Mucosa of rectum (tissue), 2 donors: ENCODE data around the gene ALK.

ENCODE experiments used
- H3K27ac ChIP-seq, 2 donors: one replicate each; pipeline ENCODE4 v1.7.0; 2013; ENCODE audit warnings: inconsistent platforms in 2 of 2, low read depth in 2 of 2, low read length in 2 of 2
- H3K27me3 ChIP-seq, 2 donors: one replicate each; pipeline ENCODE4 v1.7.0; 2013; ENCODE audit warnings: low read length in 2 of 2; ENCODE audit not compliant: control insufficient read depth in 2 of 2, insufficient read depth in 2 of 2
- H3K36me3 ChIP-seq, 2 donors: one replicate each; pipeline ENCODE4 v1.7.0; 2013; ENCODE audit warnings: low read length in 2 of 2; ENCODE audit not compliant: control insufficient read depth in 2 of 2, insufficient read depth in 2 of 2
- H3K4me1 ChIP-seq, 2 donors: one replicate each; pipeline ENCODE4 v1.7.0; 2013; ENCODE audit warnings: low read length in 2 of 2, mild to moderate bottlenecking in 1 of 2; ENCODE audit not compliant: control insufficient read depth in 2 of 2, insufficient read depth in 2 of 2
- H3K4me3 ChIP-seq, 2 donors: one replicate each; pipeline ENCODE4 v1.7.0; 2013; ENCODE audit warnings: low read length in 2 of 2
- H3K9ac ChIP-seq, 2 donors: one replicate each; pipeline ENCODE4 v1.7.0; 2013; ENCODE audit warnings: low read length in 2 of 2, low read depth in 1 of 2, mild to moderate bottlenecking in 1 of 2
- H3K9me3 ChIP-seq, 2 donors: one replicate each; pipeline ENCODE4 v1.7.0; 2013; ENCODE audit warnings: low read length in 2 of 2; ENCODE audit not compliant: control insufficient read depth in 2 of 2
- donor health status: healthy.
- donor health status: Normal muscosa, but diverticular disease.

Gene ALK

GRCh38 chr2:29433920-29434319, 487.5 kb downstream of the ALK start:
- no peaks in the 10 kb centered on the region for H3K9me3 ChIP-seq
- no peaks in the 10 kb centered on the region for H3K36me3 ChIP-seq
- no peak overlapping the region for H3K9ac ChIP-seq
- H3K4me1 ChIP-seq, result no peaks in the 10 kb centered on the region
- H3K4me3 ChIP-seq, result no peak overlapping the region
- no peaks in the 10 kb centered on the region for H3K27me3 ChIP-seq
- H3K27ac ChIP-seq, result no peak overlapping the region

DNA sequence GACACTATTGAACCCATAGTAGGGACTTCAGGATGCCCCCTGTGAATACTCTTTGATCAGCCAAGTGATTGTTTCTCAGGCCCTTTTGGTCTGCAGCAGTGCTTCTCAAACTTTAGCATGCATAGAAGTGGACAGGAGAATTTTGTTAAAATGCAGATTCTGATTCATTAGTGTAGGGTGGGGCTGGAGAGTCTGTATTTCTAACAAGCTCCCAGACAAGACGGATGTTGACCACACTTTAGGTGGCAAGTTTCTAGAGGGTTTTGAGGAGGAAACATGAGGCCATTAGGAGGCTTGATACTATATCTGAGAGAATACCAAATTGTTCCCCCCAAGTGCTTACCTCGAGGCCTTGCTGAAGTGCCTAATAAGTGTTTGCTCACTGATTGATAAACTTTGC, 488.3 kb downstream of the ALK start:
- no peaks in the 10 kb centered on the region for H3K27me3 ChIP-seq
- no peak overlapping the region for H3K27ac ChIP-seq
- H3K9ac ChIP-seq, result no peak overlapping the region
- H3K9me3 ChIP-seq, result no peaks in the 10 kb centered on the region
- H3K36me3 ChIP-seq, result no peaks in the 10 kb centered on the region
- H3K4me1 ChIP-seq, result no peaks in the 10 kb centered on the region
- no peak overlapping the region for H3K4me3 ChIP-seq

- Histone ChIP-seq H3K4me1 (no peaks in the 10 kb centered on the region), H3K27ac (no peak overlapping the region), H3K36me3 (no peaks in the 10 kb centered on the region), H3K9ac (no peak overlapping the region), H3K9me3 (no peaks in the 10 kb centered on the region), H3K4me3 (no peak overlapping the region), H3K27me3 (no peaks in the 10 kb centered on the region)
Measured at GRCh38 chr2:29431485-29431884, 489.9 kb downstream of the ALK start.

- H3K27me3 ChIP-seq, result no peaks in the 10 kb centered on the region
- H3K36me3 ChIP-seq, result no peaks in the 10 kb centered on the region
- H3K4me1 ChIP-seq, result no peaks in the 10 kb centered on the region
- H3K9me3 ChIP-seq, result no peaks in the 10 kb centered on the region
- H3K27ac ChIP-seq, result no peak overlapping the region
- no peak overlapping the region for H3K4me3 ChIP-seq
- no peak overlapping the region for H3K9ac ChIP-seq
Measured at GRCh38 chr2:29430382-29431112, 490.8 kb downstream of the ALK start.

- Histone ChIP-seq H3K4me1 (no peaks in the 10 kb centered on the region), H3K27ac (no peak overlapping the region), H3K9me3 (no peaks in the 10 kb centered on the region), H3K9ac (no peak overlapping the region), H3K36me3 (no peaks in the 10 kb centered on the region), H3K4me3 (no peak overlapping the region), H3K27me3 (no peaks in the 10 kb centered on the region)
Measured at GRCh38 chr2:29426354-29426753, 495.0 kb downstream of the ALK start.

DNA sequence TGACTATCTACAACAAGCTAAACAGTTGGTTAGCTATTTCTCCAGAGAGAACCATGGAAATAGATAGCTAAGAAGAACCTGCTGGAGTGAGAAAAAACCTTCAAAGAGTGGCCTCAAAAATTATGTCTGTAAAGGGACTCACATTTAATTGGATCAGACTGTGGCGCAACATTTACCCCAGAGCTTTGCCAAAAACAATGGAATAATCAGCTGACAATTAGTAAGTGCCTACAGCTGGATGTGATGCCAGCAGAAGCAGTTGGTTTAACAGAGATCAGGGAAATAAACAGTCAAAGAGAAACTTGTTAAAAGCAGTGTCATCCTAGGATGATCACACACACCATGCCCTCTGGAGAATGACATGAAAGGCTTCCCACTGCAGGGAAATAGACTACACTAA, 495.5 kb downstream of the ALK start:
- Histone ChIP-seq H3K4me1 (no peaks in the 10 kb centered on the region), H3K36me3 (no peaks in the 10 kb centered on the region), H3K9ac (no peak overlapping the region), H3K27ac (no peak overlapping the region), H3K27me3 (no peaks in the 10 kb centered on the region), H3K4me3 (no peak overlapping the region), H3K9me3 (no peaks in the 10 kb centered on the region)

DNA sequence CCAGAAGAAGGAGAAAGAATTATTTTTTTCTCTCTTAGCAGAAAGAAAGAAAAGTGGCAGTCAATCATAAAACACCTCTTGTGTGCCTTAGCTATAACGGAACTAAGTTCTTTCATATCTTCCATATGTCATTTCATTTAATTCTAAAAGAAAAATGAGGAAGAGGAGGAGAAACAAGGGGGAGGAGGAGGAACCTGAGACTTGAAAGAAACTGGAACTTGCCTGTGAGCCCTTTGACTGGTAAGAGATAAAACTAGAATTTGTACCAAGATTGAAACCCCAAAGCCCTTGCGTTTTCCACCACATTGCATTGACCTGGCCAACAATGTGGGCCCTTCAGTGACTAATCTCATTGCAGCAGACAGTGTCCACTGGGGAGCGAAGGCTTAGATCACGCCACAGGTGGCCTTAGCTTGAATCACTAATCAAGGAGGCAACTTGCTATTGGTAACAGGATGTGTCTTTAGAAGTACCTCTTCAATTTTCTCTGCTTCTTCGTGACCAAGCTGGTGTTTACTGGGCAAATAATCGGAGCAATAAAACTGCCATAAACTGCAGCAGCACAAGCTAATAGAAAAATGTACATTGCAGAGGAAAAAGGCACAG, 498.2 kb downstream of the ALK start:
- no peak overlapping the region for H3K9ac ChIP-seq
- H3K4me1 ChIP-seq, result no peaks in the 10 kb centered on the region
- H3K27ac ChIP-seq, result no peak overlapping the region
- H3K4me3 ChIP-seq, result no peak overlapping the region
- H3K27me3 ChIP-seq, result no peaks in the 10 kb centered on the region
- H3K36me3 ChIP-seq, result no peaks in the 10 kb centered on the region
- no peaks in the 10 kb centered on the region for H3K9me3 ChIP-seq

- Histone ChIP-seq H3K4me1 (no peaks in the 10 kb centered on the region), H3K9me3 (no peaks in the 10 kb centered on the region), H3K27ac (no peak overlapping the region), H3K9ac (no peak overlapping the region), H3K27me3 (no peaks in the 10 kb centered on the region), H3K4me3 (no peak overlapping the region), H3K36me3 (no peaks in the 10 kb centered on the region)
Measured at GRCh38 chr2:29420999-29421782, 500.2 kb downstream of the ALK start.

DNA sequence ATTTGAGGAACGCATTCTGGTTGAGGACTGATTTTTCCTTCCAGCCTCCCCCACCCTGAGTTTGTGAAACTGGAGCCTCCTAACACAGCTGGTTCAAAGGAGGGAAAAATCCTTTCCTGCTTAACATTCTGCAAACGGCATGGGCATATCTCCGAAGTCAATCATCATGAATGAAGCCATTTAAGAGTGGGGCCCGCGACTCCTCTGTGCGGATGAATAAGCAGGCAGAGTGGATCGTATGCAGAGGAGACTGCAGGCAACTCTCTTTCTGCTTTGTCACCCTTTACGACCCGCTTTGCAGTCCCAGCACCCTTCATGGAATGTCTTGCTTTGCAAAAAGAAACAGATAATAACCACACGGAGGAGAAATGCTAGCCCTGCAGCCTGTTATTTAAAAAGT, 500.9 kb downstream of the ALK start:
- H3K27me3 ChIP-seq, result no peaks in the 10 kb centered on the region

DNA sequence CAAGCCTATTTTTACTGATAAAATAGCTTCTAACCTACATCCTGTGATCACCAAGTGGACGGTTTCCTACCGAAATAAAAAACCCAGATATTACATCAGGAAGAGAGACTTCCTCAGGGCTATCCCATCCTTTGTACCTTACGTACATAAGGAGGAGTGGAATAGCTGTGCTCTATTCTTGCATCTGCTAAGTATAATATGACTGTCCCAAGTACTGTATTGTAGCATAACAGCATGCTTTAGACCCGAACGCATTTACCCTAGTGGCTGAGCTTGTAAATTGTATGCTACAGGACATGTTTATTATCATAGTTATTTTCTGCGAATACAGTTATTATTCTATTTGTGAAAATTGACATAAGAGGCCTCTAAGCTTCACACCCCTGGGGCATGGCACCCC, 503.8 kb downstream of the ALK start:
- Histone ChIP-seq H3K4me3 (no peak overlapping the region), H3K27me3 (no peaks in the 10 kb centered on the region), H3K4me1 (no peaks in the 10 kb centered on the region), H3K27ac (no peak overlapping the region), H3K9ac (no peak overlapping the region), H3K36me3 (no peaks in the 10 kb centered on the region), H3K9me3 (no peaks in the 10 kb centered on the region)

More for the DNA sequence above, 500.9 kb downstream of the ALK start:
- H3K4me1 ChIP-seq, result no peaks in the 10 kb centered on the region
- no peaks in the 10 kb centered on the region for H3K36me3 ChIP-seq
- no peaks in the 10 kb centered on the region for H3K9me3 ChIP-seq
- no peak overlapping the region for H3K9ac ChIP-seq
- H3K4me3 ChIP-seq, result no peak overlapping the region
- H3K27ac ChIP-seq, result no peak overlapping the region
